Activated effector memory CD4-positive, alpha-beta T cell treated with Interleukin-2 at 50 U/mL for 16 hours (primary cell): ENCODE data around the gene NLGN1.
"Not testable (repeated sequence)": the region's sequence is repeated elsewhere in the genome, so short reads cannot be mapped to it uniquely, and the experiment has no call there.

Experiments used
- DNase-seq: peaks from one replicate; pipeline ENCODE4 v3.0.0-alpha.2; 2020

The NLGN1 gene

DNA sequence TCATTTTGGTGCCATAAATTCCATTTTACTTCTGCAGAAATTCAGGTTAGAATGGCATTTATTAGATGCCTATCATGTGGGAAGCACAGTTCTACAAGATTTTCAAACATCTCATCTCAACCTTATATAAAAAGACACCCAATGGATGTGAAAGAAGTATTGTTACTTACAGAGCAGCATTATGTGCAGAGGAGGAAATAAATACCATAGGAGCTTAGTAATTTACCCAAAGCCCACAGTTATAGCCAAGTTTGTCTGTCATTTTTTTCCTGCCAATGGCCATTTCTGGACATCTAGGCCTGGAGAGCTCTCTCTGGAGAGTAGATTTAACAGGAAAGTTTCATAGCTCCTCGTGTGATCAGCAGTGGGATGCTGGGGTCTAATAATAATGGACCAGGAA is 802.2 kb downstream of the NLGN1 start:
- DNase-seq: no peak

DNA sequence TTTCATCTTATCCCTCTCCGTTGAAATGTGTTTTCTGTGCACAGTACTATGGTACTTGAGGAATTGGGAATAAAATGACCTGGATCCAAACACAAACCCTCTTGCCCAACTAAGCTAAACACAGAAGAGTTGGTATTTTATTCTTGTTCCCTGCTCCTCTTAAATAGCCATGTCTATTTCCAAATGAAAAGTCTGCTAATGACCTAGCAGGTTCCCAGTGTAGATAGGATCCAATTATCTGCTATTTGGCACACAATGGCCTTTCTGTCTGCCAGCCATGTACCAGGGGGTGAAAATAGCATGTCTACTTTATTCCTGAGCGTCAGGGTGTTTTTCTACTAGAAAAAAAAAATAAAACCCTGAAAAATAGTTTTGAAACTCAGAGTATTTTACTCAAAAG is 804.6 kb downstream of the NLGN1 start:
- DNase-seq: no peak

DNA sequence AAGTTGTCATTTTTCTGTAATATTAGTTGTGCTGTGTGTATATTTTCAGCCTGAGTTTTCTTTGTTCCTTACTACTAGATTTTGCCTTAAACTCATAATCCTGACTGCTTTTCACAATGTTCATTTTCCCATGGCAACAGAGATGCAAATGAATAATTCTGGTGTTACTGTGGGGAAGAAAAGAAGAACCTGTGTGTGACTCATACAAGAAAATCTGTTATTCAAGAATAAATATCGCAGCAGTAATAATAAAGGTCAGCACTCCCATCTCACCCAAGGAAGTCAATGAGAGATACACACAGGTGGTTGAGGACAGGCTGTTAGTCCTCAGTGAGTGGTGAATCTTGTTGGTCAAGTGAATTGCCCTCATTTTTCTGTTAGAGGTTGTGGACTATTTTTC is 805.0 kb downstream of the NLGN1 start:
- no peak for DNase-seq

DNA sequence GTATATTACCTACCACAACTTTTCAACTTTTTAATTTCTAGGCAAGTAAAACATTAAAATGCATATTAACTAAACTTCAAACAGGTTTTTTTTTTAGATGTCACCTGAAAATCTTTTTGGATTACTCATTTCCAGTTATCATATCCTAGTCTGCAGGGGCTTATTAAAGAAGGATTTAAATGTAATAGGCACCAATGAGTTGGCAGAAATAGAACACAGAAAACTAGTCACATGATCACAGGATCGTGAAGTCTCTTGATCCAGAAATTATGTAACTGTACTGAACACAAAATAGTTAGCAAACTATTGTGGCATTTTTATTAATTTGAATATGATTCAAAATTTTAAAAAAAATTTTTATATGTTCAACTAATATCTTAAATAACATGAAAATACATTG is 807.2 kb downstream of the NLGN1 start:
- no peak for DNase-seq

DNA sequence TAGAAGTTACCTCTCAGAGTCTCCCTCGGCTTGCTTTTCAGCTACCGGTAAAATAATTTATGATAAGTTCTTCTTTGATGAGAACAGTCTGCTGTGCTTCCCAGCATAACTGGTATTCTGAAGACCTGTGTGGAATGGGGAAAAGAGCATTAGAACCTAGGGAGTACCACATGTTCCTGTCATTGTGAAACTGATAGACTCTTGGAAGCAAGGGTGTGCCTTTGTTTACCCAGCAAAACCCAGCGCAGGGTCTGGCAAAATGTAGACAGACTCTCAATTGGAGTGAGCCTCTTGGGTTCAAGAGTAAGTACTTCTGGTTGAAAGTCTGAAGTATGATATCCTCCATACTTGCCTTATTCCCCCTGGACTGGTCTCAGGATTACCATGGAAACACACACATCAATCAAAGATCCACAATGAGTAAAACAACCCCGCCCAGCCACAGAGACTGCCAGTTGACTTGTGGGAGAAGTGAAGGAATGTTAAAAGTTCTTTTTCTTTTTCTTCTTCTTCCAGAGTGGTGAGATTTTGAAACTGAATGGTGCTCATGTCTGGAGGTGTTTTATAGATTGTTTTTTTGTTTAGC is 809.2 kb downstream of the NLGN1 start:
- no peak for DNase-seq

DNA sequence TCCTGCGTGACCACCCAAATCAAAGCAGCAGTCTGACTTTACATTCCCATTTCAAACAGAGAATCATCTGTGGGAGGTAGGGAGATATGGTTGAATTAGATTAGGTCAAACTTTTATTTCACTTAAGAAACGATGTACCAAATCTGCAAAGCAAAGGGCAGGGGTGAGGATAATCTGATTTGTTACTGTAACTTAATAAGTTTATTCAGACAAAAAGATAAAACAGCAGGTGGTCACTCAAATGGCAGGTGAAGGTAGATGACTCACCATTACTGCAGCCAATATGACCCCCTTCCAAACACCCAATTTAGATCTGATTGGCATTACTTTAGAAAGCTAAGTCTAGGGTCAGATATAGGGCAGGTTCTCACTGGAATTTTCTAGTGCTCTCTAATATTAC is 810.6 kb downstream of the NLGN1 start:
- no peak for DNase-seq

DNA sequence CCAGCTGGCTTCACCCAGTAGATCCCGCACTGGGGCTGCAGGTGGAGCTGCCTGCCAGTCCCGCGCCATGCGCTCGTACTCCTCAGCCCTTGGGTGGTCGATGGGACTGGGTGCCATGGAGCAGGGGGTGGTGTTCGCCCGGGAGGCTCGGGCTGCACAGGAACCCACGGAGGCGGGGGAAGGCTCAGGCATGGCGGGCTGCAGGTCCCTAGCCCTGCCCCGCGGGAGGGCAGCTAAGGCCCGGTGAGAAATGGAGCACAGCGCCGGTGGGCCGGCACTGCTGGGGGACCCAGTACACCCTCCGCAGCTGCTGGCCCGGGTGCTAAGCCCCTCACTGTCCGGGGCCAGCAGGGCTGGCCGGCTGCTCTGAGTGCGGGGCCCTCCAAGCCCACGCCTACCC is 814.4 kb downstream of the NLGN1 start:
- not testable (repeated sequence) for DNase-seq

DNA sequence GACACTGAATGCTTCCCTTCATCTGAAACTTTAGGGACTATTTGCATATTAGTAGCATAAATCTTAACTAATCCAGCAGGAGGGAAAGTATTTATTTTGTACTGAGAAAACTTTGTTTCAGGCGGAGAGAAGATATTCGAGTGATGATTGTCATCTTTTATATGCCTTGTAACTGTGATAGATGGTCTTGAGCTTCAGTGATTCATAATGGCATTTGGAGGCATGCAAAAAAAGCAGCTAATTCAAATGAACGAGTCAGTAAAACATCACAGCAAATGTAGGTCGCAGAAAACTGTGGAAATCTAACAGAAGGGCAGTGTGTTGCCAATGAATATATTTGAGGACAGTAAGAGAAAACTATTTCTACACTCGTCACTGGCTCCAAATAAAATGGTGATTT is 817.9 kb downstream of the NLGN1 start:
- no peak for DNase-seq

DNA sequence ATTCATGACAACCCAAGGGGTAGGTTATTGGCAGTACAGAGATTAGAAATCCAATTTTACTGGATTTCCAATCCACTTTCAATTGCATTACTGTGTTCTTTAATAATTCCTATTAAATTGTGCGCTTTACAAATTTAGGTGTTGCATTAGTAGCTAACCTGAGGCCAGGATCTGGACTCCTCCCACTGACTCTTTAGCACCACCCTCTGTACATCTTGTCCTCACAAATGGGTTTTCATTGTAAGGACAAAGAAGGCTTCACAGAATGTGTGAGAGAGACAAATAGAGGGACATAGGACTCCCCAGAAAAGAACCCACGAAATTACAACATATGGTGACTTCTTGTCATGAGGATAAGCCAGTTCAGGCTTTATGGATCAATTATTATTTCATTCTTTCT is 818.5 kb downstream of the NLGN1 start:
- no peak for DNase-seq

DNA sequence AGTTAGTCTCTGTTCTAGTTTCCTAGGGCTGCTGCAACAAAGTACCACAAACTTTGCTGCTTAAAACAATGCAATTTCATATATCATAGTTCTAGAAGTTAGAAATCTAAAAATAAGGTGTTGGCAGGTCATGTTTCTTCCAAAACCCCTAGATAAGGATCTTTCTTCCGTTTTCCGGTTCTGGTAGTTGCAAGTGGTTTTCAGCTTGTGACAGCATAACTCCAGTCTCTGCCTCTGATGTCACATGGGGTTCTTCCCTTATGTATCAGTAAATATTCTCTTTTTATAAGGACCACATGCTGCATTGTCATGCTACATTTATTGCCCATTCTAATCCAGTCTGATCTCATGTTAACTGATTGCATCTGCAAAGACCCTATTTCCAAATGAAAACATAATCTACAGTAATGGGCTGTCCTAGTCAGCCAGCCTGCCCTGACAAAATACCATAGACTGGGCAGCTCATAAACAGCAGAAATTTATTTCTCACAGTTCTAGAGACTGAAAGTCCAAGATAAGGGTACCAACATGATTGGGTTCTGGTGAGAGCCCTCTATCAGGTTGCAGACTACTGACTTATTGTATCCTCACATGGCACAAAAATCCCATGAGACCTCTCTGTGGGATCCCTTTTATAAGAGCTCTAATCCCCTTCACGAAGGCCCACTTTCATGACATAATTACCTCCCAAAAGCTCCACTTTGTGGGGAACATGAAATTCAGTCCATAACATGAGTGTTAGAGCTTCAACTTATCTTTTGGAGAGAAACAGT is 819.6 kb downstream of the NLGN1 start:
- DNase-seq: no peak

DNA sequence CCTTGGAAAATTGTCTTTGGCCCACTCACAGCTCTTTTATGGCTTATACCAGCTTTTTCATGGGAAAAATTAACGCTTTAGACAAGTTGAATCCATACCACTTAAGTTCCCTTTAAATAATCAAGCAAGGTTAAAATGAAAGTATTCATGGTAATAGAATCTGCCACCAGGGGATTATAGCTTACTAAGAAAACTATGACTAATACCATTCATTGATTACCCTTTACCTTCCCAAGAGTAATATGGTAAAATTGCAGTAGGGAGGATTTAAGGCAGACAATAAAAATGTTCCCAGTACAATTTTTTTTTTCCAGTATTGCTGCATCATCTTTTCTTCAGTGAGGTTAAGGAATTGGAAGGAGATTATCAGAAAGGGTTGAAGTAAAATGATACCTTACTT is 820.5 kb downstream of the NLGN1 start:
- DNase-seq: no peak

DNA sequence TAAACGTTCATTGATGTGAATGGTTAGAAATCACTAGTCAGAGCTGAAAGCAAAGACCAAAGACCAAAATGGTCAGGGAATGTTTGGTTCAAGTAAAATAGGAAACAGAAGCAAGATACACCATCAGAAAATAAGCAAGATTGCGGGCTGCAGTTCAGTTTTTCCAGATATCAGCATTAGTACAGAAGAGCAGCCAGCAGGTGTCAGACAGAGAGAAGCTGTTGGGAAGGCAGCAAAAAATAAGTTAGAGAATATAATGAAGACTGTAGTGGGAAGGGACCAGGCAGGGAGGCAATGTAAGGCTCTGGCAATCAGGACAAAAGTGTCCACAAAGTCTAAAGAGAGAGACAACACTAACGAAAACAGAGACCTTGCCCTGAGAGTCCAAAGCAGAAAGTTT is 822.2 kb downstream of the NLGN1 start:
- DNase-seq: no peak

DNA sequence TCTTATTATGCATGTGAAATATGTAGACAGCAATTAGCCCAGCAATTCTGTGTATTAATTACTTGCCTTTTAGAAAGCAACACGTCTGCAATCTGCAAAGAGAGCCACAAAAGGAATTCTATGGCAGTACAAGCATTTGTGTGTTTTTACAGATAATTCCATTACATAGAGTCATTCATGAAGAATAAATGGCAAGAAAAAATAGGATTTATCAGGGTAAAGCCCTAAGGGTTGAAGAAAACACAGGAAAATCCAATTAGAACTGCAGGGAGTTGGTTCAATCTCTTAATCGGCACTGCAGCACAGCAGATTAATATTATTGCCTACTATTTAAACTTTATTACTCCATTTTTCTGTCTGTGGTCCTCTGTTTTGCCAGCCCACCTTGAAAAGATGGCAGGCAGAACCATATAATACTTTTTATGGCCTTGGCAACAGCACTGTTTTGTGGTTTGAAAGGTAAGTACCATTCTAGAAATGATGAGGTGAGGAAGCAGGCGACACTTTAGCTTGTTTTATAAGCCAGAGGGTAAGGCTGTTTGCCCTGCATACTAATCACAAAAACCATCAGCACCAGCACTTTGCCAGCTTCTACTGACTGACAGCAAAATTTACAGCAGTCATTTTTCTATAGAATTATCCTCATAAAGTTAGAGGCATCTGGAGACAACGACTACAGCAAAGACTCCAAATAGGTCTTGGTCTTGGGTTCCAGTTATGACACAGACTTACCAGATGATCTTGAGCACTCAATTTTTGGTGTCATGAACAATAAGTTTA is 823.4 kb downstream of the NLGN1 start:
- DNase-seq: no peak

DNA sequence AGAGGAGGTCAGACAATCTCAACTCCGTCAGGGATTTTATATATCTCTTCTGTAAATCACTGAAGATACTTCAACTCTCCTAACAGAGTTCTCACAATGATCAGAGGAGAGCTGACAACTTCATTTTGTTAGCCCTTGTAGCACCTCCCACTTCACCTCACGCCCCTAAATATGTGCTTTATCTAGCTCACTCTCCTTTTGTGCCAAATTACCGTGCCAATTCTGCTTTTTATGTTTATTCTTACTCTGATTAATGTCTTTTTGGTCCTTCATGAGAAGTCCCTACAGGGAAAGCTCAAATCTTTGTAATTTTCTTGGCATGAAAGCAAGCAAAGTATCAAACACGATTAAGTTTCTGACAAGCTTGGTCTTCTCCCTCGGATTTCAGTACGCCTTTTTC is 825.5 kb downstream of the NLGN1 start:
- DNase-seq: no peak

DNA sequence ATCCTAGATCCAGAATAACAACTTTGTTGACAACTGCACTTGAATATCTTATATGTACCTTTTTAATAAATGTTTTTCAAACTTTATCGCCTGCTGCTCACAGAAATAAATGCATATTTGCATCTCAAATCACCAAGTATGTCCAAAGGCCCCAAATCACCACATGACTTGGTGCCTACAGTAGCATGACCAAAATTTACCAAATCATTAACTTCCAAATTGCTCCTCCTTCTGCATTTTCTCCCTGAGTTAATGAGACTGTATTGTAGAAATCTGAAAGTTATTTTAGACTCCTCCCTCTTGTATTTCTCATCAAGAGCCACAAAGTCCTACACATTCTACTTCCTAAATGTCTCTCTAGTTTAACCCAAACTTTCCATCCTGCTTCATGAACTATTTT is 826.1 kb downstream of the NLGN1 start:
- no peak for DNase-seq

DNA sequence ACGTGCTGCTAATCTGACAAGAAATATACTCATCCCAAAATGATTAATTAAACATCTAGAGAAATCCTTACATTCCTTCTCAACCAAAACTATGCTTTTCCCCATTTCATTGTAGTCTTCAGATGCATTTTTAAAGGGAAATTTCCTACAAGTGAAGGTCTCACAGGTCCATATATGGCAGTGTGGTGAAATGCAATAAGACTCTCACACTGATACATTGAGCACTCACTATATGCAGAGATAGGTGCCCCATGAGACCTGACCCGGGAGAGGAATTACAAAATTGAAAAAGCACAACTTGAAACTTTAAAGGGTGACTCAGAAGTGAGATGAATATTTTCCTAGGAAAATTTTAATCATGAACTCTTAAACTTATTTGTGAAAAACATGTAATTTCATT is 832.4 kb downstream of the NLGN1 start:
- no peak for DNase-seq

DNA sequence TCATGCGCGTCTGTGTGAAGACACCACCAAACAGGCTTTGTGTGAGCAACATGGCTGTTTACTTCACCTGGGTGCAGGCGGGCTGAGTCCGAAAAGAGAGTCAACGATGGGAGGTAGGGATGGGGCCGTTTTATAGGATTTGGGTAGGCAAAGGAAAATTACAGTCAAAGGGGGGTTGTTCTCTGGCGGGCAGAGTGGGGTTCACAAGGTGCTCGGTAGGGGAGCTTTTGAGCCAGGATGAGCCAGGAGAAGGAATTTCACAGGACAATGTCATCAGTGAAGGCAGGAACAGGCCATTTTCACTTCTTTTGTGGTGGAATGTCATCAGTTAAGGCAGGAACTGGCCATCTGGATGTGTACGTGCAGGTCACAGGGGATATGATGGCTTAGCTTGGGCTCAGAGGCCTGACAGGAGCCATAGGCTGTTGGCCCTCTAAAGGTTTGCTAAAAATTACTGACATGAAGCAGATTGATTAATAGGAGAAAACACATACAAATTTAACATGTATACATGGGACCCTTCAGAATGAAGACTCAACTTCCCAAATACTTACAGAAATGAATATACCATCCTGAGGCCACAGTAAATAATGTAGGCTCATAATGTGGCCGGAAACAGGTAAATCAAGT is 834.6 kb downstream of the NLGN1 start:
- DNase-seq: not testable (repeated sequence)

DNA sequence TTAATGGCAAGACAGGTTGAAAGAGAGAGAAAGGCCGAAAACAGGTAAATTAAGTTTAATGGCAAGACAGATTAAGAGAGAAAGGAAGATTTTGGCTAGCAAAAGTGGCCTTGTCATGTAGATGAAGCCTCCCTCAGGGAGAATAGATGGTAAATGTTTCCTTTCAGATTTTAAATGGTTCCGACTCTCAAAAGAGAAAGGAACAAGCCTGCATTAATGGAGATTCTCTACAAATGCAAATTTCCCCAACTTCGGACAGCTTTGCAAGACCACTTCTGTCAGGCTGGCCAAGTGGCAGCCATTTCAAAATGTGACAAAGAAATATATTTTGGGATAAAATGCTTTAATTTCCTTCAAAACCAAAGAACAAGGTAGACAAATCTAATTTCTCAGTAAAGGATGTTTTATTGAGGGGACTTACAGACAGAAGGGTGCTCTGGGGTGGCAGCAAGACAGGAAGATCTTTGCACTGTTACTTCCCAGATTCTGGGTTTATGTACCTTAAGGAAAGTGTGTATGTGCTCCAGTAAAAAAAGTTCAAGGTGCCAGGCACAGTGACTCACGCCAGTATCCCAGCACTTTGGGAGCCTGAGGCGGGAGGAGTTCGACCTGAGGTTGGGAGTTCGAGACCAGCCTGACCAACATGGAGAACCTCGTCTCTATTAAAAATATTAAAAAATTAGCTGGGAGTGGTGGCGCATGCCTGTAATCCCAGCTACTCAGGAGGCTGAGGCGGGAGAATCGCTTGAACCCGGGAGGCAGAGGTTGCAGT is 835.3 kb downstream of the NLGN1 start:
- DNase-seq: no peak

DNA sequence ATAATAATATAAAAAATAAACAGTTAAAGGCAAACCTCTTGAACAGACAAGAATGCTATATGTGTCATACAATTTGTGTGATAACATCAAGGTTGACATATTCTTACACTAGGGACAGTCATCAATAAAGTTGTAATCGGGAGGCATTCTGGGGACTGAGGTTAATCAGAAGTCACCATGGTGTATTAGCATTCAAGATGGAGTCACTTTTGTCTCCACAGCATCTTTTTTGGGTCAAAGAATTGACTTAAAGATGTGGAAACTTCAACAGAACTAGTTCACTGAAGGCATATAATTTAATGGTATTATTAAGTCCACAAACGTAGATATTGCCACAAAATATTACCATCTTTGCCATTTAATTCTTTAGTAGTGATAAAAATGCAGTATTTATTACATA is 836.0 kb downstream of the NLGN1 start:
- DNase-seq: no peak

DNA sequence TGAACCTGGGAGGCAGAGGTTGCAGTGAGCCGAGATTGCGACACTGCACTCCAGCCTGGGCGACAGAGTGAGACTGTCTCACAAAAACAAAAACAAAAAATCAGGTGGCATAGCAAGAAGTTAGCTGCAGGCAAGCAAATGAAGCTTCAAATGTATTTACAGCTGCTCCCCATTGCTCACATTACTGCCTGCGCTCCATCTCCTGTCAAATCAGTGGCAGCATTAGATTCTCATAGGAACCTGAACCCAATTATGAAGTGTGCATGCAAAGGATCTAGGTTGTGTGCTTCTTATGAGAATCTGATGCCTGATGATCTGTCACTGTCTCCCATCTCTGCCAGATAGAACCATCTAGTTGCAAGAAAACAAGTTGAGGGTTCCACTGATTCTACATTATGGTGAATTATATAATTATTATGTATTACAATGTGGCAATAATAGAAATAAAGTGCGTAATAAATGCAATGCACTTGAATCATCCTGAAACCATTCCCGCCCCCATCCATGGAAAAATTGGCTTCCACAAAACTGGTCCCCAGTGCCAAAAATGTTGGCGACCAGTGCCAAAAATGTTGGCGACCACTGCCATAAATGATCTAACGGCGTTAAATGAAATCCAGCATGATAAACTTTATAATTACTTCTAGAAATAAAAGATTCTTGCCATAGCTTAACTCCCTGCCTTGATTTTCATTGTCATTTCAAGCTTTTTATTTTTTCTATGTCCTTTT is 844.9 kb downstream of the NLGN1 start:
- no peak for DNase-seq

DNA sequence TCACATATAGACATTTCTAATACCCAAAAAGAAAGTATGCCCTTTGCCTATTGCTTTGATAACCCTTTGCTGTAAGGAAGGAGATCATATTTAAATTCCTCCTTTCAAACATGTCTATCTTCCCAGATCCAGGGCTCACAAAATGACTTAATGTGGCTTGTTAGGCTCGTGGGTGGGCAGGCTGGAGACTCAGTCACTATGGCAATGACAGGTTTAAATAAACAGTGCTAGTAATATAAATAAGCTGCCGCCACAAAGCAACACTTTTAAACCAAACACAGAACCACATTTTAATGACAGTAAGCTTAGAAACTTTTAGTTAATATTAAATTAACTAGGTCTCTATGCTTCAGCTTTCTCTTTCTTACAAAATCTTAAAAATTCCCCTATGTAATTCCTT is 845.6 kb downstream of the NLGN1 start:
- DNase-seq: no peak

DNA sequence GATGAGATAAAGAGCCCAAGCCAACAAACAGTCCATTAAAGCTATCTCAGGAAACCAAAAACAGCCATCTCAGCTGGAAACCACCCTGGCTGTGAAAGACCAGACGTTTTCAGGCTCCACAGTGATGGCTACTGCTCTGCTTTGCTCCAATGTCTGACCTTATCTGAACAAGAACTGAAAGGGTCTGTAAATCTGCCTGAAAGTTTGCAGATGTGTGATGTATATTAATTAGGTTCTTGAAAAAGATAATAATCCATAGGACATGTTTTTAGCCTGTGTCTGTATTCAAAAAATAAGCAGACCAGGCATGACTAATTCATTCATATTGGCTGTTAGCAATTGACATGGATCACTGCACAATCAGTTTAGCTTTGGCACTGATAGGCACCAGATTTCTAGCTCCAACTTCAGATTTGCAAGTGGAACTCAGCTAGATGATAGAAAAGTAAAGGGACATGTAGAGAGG is 850.2 kb downstream of the NLGN1 start:
- no peak for DNase-seq
